ENCODE measurements around the gene COX4I2. TPM values are rescaled to one million over a fixed set of nuclear protein-coding genes. Genes with fewer than 3 reads are reported as not detected.

COX4I2 gene
- total and polyA plus RNA-seq, 2 of the 8 experiments (the other 6 are each of a cell fraction or from before 2014, with no cell fraction given), result 0.26 TPM; not detected in 1

GRCh38 chr20:31590717-31591225, 46.9 kb upstream of the COX4I2 start (continued):
- 0 out of 2 replicates have a peak, but pooled peaks have one; percentile 42 for TF ChIP-seq KDM1A (IDR thresholded peaks at IDR 0.05; ENCODE audit: borderline replicate concordance, low read length)
- no peak for TF ChIP-seq SAP30 (IDR thresholded peaks at IDR 0.05; ENCODE audit: insufficient read depth, insufficient replicate concordance, low read length)

Measured in H1 (cell line).